ENCODE results near the gene F10.

DNA sequence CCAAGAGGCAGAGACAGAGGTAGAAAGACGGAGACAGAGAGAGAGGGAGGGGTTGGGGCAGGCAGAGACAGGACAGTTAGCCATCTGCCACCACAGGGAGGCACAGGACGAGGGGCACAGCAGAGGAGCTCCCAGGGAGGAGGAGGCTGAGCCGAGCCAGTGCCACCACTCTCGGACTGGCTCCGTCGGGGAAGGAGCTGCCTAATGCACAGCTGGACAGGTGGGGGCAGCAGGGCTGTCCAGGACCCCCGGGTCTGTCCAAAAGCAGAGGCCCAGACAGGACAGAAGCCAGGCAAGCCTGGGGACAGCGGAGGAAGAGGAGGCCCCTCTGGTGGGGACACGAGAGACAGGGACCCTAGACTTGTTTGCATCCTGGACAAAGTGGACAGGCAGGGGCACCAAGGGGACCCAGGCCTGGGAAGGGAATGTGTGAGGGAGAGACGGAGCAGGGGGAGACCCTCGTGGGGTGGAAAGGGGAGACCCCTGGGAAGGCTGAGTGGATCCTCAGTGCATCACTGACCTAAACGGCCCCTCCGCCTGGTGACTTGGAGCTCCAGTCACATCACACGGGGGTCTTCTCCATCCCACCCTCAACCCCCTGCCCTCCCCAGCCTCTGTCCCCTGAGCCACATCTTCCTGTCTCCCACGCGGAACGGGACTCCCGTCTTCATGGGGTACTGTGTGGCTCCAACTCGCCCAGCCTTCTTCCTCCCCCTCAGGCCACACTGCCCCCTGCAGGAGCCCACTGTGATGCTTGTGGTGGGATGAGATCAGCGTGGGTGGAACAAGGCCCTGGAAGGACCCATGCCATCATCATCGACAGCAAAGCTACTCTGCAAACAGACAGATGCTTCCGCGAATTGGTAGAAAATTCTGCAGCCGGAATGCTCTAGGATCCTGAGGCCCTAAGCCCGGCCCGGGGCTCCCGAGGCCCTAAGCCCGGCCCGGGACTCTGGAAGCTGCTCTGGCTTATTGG lies 915 bp downstream of the F10 start:
- TF ChIP-seq CTCF (IDR thresholded peaks at IDR 0.05) (no peak; the same call in 1 of the 2 replicates), TCF7L2 (IDR thresholded peaks at IDR 0.05; ENCODE audit: low read depth, low read length) (no peak), REST (IDR thresholded peaks at IDR 0.05; ENCODE audit: insufficient read depth in 1 of 2, low read depth in 2 of 2, low read length in 1 of 2) (no peak), POLR2AphosphoS5 (IDR thresholded peaks at IDR 0.05; ENCODE audit: low read depth, low read length) (no peak)

Data from Panc1 (cell line).